SK-N-SH treated with all-trans-retinoic acid at 6 μM for 48 hours (cell line): ENCODE measurements around the gene SLC7A8.

Experiments
- ATAC-seq: fragments of 200-7000 bp; cut with Tn5 transposase; 3 replicates; pipeline ENCODE4 v1.9.1; 2020; ENCODE audit warnings: mild to moderate bottlenecking, moderate library complexity
- ARNTL ChIP-seq: fragments of 450-650 bp; formaldehyde crosslinking; IDR thresholded peaks from 2 replicates; pipeline ENCODE4 v1.5.0; 2020; ENCODE audit warnings: low read depth, mild to moderate bottlenecking, moderate library complexity, borderline replicate concordance
- BACH2 ChIP-seq: fragments of 250-450 bp; sonication (Bioruptor Pico); IDR thresholded peaks from 2 replicates; pipeline ENCODE4 v1.9.0; 2021; ENCODE audit warnings: mild to moderate bottlenecking, borderline replicate concordance
- CREB5 ChIP-seq: fragments of 250-450 bp; sonication (Bioruptor Pico); IDR thresholded peaks from 2 replicates; pipeline ENCODE4 v1.5.1; 2020; ENCODE audit warnings: low read depth, mild to moderate bottlenecking, moderate library complexity
- CSDC2 ChIP-seq: fragments of 250-450 bp; sonication (Bioruptor Pico); IDR thresholded peaks from 2 replicates; pipeline ENCODE4 v1.5.0; 2020; ENCODE audit warnings: mild to moderate bottlenecking, moderate library complexity
- ESRRG ChIP-seq: fragments of 250-450 bp; sonication (Bioruptor Pico); IDR thresholded peaks from 2 replicates; pipeline ENCODE4 v1.6.1; 2021; ENCODE audit warnings: mild to moderate bottlenecking
- GLIS3 ChIP-seq: fragments of 250-450 bp; sonication (Bioruptor Pico); IDR thresholded peaks from 2 replicates; pipeline ENCODE4 v1.5.0; 2020; ENCODE audit warnings: mild to moderate bottlenecking, moderate library complexity
- ISL1 ChIP-seq: fragments of 250-450 bp; sonication (Bioruptor Pico); IDR thresholded peaks from 2 replicates; pipeline ENCODE4 v2.1.2; 2022; ENCODE audit warnings: mild to moderate bottlenecking, moderate library complexity
- OSR1 ChIP-seq: fragments of 250-450 bp; sonication (Bioruptor Pico); IDR thresholded peaks from 2 replicates; pipeline ENCODE4 v1.8.0; 2022; ENCODE audit warnings: moderate library complexity, mild to moderate bottlenecking, inconsistent platforms
- PPARA ChIP-seq: fragments of 250-450 bp; sonication (Bioruptor Pico); IDR thresholded peaks from 2 replicates; pipeline ENCODE4 v1.5.0; 2020; ENCODE audit warnings: mild to moderate bottlenecking, borderline replicate concordance
- RARB ChIP-seq: fragments of 250-450 bp; sonication (Bioruptor Pico); IDR thresholded peaks from 2 replicates; pipeline ENCODE4 v1.8.0; 2021; ENCODE audit warnings: mild to moderate bottlenecking, moderate library complexity
- SNAI2 ChIP-seq: fragments of 250-450 bp; sonication (Bioruptor Pico); IDR thresholded peaks from 2 replicates; pipeline ENCODE4 v1.5.0; 2020; ENCODE audit warnings: mild to moderate bottlenecking, moderate library complexity
- TCF4 ChIP-seq: fragments of 250-450 bp; sonication (Bioruptor Pico); IDR thresholded peaks from 2 replicates; pipeline ENCODE4 v1.8.0; 2021; ENCODE audit warnings: mild to moderate bottlenecking, moderate library complexity, borderline replicate concordance
- TOX ChIP-seq: fragments of 250-450 bp; sonication (Bioruptor Pico); IDR thresholded peaks from 2 replicates; pipeline ENCODE4 v1.8.0; 2021; ENCODE audit warnings: mild to moderate bottlenecking, moderate library complexity, borderline replicate concordance
- ZFP3 ChIP-seq: fragments of 250-450 bp; sonication (Bioruptor Pico); IDR thresholded peaks from 2 replicates; pipeline ENCODE4 v1.5.0; 2020; ENCODE audit warnings: mild to moderate bottlenecking, moderate library complexity
- ZFP30 ChIP-seq: fragments of 450-650 bp; formaldehyde crosslinking; IDR thresholded peaks from 2 replicates; pipeline ENCODE4 v1.5.0; 2022; ENCODE audit warnings: mild to moderate bottlenecking, moderate library complexity
- ZNF8 ChIP-seq: fragments of 450-650 bp; formaldehyde crosslinking; IDR thresholded peaks from 2 replicates; pipeline ENCODE4 v1.5.0; 2020; ENCODE audit warnings: mild to moderate bottlenecking, moderate library complexity
- TF ChIP-seq, protein P1 (sequence below): fragments of 250-450 bp; sonication (Bioruptor Pico); IDR thresholded peaks from 2 replicates; pipeline ENCODE4 v1.8.0; 2020; ENCODE audit warnings: mild to moderate bottlenecking, moderate library complexity, borderline replicate concordance
- TF ChIP-seq, protein P2 (sequence below): fragments of 250-450 bp; sonication (Bioruptor Pico); IDR thresholded peaks from 2 replicates; pipeline ENCODE4 v1.5.0; 2020; ENCODE audit warnings: mild to moderate bottlenecking, moderate library complexity
- TF ChIP-seq, protein P3 (sequence below): fragments of 250-450 bp; sonication (Bioruptor Pico); IDR thresholded peaks from 2 replicates; pipeline ENCODE4 v1.5.1; 2021; ENCODE audit warnings: mild to moderate bottlenecking, moderate library complexity

SLC7A8 gene

DNA sequence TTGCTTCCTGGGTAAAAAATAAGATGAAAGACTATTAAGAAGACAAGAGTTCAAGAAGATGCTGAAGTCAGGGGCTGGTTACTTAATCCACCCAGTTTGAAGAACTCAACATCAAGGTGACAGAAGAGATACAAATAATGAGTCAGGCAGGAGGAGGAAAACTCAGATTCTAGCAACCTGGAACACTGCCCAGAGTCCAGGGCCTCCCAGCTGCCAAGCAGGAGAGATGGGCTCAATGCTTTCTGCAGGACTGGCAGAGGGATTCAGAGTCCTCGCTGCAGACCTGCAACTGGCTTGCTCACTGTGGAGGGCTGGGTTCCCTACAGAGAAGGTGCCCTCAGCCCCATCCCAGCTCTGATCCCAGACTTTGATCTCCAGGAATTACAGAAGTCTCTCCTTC lies 35.8 kb downstream of the SLC7A8 start (continued):
- TF ChIP-seq, protein P1, sequence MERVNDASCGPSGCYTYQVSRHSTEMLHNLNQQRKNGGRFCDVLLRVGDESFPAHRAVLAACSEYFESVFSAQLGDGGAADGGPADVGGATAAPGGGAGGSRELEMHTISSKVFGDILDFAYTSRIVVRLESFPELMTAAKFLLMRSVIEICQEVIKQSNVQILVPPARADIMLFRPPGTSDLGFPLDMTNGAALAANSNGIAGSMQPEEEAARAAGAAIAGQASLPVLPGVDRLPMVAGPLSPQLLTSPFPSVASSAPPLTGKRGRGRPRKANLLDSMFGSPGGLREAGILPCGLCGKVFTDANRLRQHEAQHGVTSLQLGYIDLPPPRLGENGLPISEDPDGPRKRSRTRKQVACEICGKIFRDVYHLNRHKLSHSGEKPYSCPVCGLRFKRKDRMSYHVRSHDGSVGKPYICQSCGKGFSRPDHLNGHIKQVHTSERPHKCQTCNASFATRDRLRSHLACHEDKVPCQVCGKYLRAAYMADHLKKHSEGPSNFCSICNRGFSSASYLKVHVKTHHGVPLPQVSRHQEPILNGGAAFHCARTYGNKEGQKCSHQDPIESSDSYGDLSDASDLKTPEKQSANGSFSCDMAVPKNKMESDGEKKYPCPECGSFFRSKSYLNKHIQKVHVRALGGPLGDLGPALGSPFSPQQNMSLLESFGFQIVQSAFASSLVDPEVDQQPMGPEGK (CRISPR knock-in tag) = no peak
- TF ChIP-seq ISL1 (CRISPR knock-in tag) = no peak
- no peak for TF ChIP-seq TCF4 (CRISPR knock-in tag)

DNA sequence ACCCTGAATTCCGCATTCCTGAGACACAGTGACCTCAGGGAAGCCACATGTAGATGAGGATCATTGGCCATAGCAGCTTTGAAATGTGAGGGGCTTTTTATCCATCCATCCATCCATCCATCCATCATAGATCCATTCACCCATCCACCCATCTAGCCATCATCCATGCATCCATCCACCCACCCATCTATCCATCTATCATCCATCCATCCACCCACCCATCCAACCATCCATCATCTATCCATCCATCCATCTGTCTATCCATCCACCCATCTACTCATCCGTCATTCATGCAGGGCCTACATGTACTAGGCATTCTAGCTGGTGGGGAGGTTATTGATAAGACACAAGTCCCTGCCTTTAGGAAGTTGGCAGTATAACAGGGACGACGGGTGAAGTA lies 36.5 kb downstream of the SLC7A8 start:
- ATAC-seq = no peak
- TF ChIP-seq BACH2 (CRISPR knock-in tag) (no peak), RARB (no peak), CREB5 (CRISPR knock-in tag) (no peak), CSDC2 (CRISPR knock-in tag) (no peak), OSR1 (CRISPR knock-in tag) (no peak), SNAI2 (CRISPR knock-in tag) (no peak), ZFP30 (CRISPR knock-in tag) (no peak), ISL1 (CRISPR knock-in tag) (no peak), ZFP3 (CRISPR knock-in tag) (no peak), PPARA (CRISPR knock-in tag) (no peak), ESRRG (no peak), TCF4 (CRISPR knock-in tag) (no peak), ARNTL (no peak), GLIS3 (CRISPR knock-in tag) (no peak), TOX (CRISPR knock-in tag) (no peak), ZNF8 (no peak)
- TF ChIP-seq, protein P1 (CRISPR knock-in tag) = no peak
- TF ChIP-seq, protein P2, sequence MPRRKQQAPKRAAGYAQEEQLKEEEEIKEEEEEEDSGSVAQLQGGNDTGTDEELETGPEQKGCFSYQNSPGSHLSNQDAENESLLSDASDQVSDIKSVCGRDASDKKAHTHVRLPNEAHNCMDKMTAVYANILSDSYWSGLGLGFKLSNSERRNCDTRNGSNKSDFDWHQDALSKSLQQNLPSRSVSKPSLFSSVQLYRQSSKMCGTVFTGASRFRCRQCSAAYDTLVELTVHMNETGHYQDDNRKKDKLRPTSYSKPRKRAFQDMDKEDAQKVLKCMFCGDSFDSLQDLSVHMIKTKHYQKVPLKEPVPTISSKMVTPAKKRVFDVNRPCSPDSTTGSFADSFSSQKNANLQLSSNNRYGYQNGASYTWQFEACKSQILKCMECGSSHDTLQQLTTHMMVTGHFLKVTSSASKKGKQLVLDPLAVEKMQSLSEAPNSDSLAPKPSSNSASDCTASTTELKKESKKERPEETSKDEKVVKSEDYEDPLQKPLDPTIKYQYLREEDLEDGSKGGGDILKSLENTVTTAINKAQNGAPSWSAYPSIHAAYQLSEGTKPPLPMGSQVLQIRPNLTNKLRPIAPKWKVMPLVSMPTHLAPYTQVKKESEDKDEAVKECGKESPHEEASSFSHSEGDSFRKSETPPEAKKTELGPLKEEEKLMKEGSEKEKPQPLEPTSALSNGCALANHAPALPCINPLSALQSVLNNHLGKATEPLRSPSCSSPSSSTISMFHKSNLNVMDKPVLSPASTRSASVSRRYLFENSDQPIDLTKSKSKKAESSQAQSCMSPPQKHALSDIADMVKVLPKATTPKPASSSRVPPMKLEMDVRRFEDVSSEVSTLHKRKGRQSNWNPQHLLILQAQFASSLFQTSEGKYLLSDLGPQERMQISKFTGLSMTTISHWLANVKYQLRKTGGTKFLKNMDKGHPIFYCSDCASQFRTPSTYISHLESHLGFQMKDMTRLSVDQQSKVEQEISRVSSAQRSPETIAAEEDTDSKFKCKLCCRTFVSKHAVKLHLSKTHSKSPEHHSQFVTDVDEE = no peak
- TF ChIP-seq, protein P3, sequence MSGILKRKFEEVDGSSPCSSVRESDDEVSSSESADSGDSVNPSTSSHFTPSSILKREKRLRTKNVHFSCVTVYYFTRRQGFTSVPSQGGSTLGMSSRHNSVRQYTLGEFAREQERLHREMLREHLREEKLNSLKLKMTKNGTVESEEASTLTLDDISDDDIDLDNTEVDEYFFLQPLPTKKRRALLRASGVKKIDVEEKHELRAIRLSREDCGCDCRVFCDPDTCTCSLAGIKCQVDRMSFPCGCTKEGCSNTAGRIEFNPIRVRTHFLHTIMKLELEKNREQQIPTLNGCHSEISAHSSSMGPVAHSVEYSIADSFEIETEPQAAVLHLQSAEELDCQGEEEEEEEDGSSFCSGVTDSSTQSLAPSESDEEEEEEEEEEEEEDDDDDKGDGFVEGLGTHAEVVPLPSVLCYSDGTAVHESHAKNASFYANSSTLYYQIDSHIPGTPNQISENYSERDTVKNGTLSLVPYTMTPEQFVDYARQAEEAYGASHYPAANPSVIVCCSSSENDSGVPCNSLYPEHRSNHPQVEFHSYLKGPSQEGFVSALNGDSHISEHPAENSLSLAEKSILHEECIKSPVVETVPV = no peak

- no peak for TF ChIP-seq ZNF8
- no peak for TF ChIP-seq ZFP3 (CRISPR knock-in tag)
- TF ChIP-seq, protein P1 (CRISPR knock-in tag) = no peak
- TF ChIP-seq SNAI2 (CRISPR knock-in tag) = no peak
- no peak for TF ChIP-seq BACH2 (CRISPR knock-in tag)
- no peak for TF ChIP-seq RARB
- TF ChIP-seq TOX (CRISPR knock-in tag) = no peak
- no peak for ATAC-seq
Measured at GRCh38 chr14:23146351-23146910, 37.0 kb downstream of the SLC7A8 start.
